ENCODE results near the gene AUH. TPM values are rescaled to one million over a fixed set of nuclear protein-coding genes. Genes with fewer than 3 reads are reported as not detected.

AUH gene
- total RNA-seq, 1 experiment from 2014 or later, result 29.0 TPM

- ATAC-seq (no peak), DNase-seq (ENCODE audit: low read depth, low spot score) (no peak)
- H4K20me1 ChIP-seq (ENCODE audit: insufficient read depth), result peaks cover 6% of the 10 kb centered on the region
- no peaks in the 10 kb centered on the region for H3K27me3 ChIP-seq (ENCODE audit: insufficient read depth, low read length)
- no peaks in the 10 kb centered on the region for H3K36me3 ChIP-seq (ENCODE audit: control insufficient read depth in 1 of 2, insufficient read depth in 2 of 2, low read length in 2 of 2)
- no peaks in the 10 kb centered on the region for H3K9me3 ChIP-seq (ENCODE audit: control insufficient read depth in 1 of 2, insufficient read depth in 1 of 2, low read depth in 1 of 2, low read length in 2 of 2)
- no peak overlapping the region for H3K4me3 ChIP-seq (replicated peaks in 1 of 2; ENCODE audit: low read depth in 1 of 2, low read length in 2 of 2)
- peaks cover 6% of the 10 kb centered on the region; the same call in 1 of the 2 replicates for H3K79me2 ChIP-seq (ENCODE audit: insufficient read depth, low read length)
- CTCF ChIA-PET, result no interaction called here
- RAD21 ChIA-PET (ENCODE audit: low non-redundant PET in 1 of 2, low total read pairs in 2 of 2, uncharacterized antibody in 2 of 2, unreplicated experiment in 2 of 2), result no interaction called here
- intact Hi-C loops (cut with micrococcal nuclease), result no loop called here
- H3K4me2 ChIP-seq (ENCODE audit: low read length), result no peak overlapping the region
- no peak overlapping the region for H3K27ac ChIP-seq (ENCODE audit: low read depth, low read length)
- BruUV-seq (replicated peaks), result no TSS peak
- POLR2A ChIA-PET, result no interaction called here
- no peaks in the 10 kb centered on the region for H3K9me2 ChIP-seq (ENCODE audit: insufficient read depth)
- H3K4me1 ChIP-seq (ENCODE audit: control insufficient read depth in 1 of 2, insufficient read depth in 2 of 2, low read length in 2 of 2), result peaks cover 4 to 7% of the 10 kb centered on the region in 2 experiments; a peak in 1 of 4 replicates
- H2AFZ ChIP-seq (ENCODE audit: low read depth, low read length, poor library complexity, severe bottlenecking), result no peak overlapping the region
- TF ChIP-seq JUND (IDR thresholded peaks at IDR 0.05) (no peak), CBX3 (IDR thresholded peaks at IDR 0.05; ENCODE audit: low read depth) (no peak), ELF1 (IDR thresholded peaks at IDR 0.05; ENCODE audit: borderline replicate concordance, low read depth) (no peak), REST (IDR thresholded peaks at IDR 0.05; ENCODE audit: low read depth) (no peak), EZH2phosphoT487 (IDR thresholded peaks at IDR 0.05; ENCODE audit: borderline replicate concordance) (no peak), EZH2 (IDR thresholded peaks at IDR 0.05) (no peak), YY1 (IDR thresholded peaks at IDR 0.05; ENCODE audit: extremely low read depth, insufficient replicate concordance, low read depth, low read length) (no peak), ZNF274 (IDR thresholded peaks at IDR 0.05; ENCODE audit: low read depth, low read length) (no peak), RAD21 (IDR thresholded peaks at IDR 0.05; ENCODE audit: low read depth) (no peak), POLR2AphosphoS5 (IDR thresholded peaks at IDR 0.05; ENCODE audit: low read depth, low read length) (no peak), SIN3A (IDR thresholded peaks at IDR 0.05; ENCODE audit: low read depth) (no peak), EGR1 (IDR thresholded peaks at IDR 0.05; ENCODE audit: low read depth) (no peak), TCF7L2 (IDR thresholded peaks at IDR 0.05; ENCODE audit: borderline replicate concordance, extremely low read depth, insufficient read depth, insufficient read length) (no peak), SRF (IDR thresholded peaks at IDR 0.05; ENCODE audit: low read depth) (no peak), CTCF (IDR thresholded peaks at IDR 0.05 in 2 of 3, conservative IDR thresholded peaks at IDR 0.05 in 1 of 3; ENCODE audit: borderline replicate concordance in 1 of 3, insufficient read depth in 1 of 3, low read depth in 2 of 3, low read length in 2 of 3) (no peak), CEBPB (IDR thresholded peaks at IDR 0.05; ENCODE audit: low read depth) (no peak)
- H3K9ac ChIP-seq (ENCODE audit: low read length), result no peak overlapping the region
Observed at GRCh38 chr9:91349115-91349555, 12.6 kb downstream of the AUH start.

Measured in HCT116 (cell line).